ENCODE measurements around the gene ACACB.

GRCh38 chr12:109113661-109114321, 2.6 kb upstream of the ACACB start:
- TF ChIP-seq CTCF (IDR thresholded peaks at IDR 0.05; ENCODE audit: poor library complexity, severe bottlenecking) = no peak
- TF ChIP-seq EZH2 (IDR thresholded peaks at IDR 0.05; ENCODE audit: borderline replicate concordance, insufficient read depth, low read length, poor library complexity, severe bottlenecking) = no peak
- TF ChIP-seq RAD21 (conservative IDR thresholded peaks at IDR 0.05) = no peak
- no peak for TF ChIP-seq EP300 (conservative IDR thresholded peaks at IDR 0.05; ENCODE audit: poor library complexity, severe bottlenecking)
- TF ChIP-seq POLR2AphosphoS5 (IDR thresholded peaks at IDR 0.05) = no peak
- TF ChIP-seq, protein P1, sequence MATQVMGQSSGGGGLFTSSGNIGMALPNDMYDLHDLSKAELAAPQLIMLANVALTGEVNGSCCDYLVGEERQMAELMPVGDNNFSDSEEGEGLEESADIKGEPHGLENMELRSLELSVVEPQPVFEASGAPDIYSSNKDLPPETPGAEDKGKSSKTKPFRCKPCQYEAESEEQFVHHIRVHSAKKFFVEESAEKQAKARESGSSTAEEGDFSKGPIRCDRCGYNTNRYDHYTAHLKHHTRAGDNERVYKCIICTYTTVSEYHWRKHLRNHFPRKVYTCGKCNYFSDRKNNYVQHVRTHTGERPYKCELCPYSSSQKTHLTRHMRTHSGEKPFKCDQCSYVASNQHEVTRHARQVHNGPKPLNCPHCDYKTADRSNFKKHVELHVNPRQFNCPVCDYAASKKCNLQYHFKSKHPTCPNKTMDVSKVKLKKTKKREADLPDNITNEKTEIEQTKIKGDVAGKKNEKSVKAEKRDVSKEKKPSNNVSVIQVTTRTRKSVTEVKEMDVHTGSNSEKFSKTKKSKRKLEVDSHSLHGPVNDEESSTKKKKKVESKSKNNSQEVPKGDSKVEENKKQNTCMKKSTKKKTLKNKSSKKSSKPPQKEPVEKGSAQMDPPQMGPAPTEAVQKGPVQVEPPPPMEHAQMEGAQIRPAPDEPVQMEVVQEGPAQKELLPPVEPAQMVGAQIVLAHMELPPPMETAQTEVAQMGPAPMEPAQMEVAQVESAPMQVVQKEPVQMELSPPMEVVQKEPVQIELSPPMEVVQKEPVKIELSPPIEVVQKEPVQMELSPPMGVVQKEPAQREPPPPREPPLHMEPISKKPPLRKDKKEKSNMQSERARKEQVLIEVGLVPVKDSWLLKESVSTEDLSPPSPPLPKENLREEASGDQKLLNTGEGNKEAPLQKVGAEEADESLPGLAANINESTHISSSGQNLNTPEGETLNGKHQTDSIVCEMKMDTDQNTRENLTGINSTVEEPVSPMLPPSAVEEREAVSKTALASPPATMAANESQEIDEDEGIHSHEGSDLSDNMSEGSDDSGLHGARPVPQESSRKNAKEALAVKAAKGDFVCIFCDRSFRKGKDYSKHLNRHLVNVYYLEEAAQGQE (IDR thresholded peaks at IDR 0.05; ENCODE audit: borderline replicate concordance) = no peak
- no peak for TF ChIP-seq SMC3 (conservative IDR thresholded peaks at IDR 0.05; ENCODE audit: poor library complexity)

Measured in neural cell (in vitro differentiated cells).